Pancreas (tissue), 10 donors: ENCODE data around the gene SULT4A1. TPM values are rescaled to one million over a fixed set of nuclear protein-coding genes. Genes with fewer than 3 reads are reported as not detected.

Experiments
- ATAC-seq, 4 donors: fragments of 200-7000 bp; cut with Tn5 transposase; one replicate each; pipeline versions ENCODE4 v1.8.0 to v1.9.1; 2020; ENCODE audit warnings: mild to moderate bottlenecking in 4 of 4, moderate library complexity in 4 of 4
- DNase-seq, 6 donors: peaks; one replicate each; pipeline ENCODE4 v3.0.0-alpha.2; 2020
- FAIRE-seq: peaks from 2 replicates; lab custom pipeline; 2012; peaks lifted over from hg19 to GRCh38; lab: Jason Lieb, UNC
- H3K27ac ChIP-seq, 4 donors: fragments of 200-600 bp; sonication (generic); 1 replicate in 3 of 4; 2 replicates in 1 of 4; pipeline versions ENCODE4 v1.5.0 to v1.8.0; 2020
- H3K27me3 ChIP-seq, 4 donors: fragments of 200-600 bp; one replicate each; pipeline ENCODE4 v1.8.0; 2021
- H3K36me3 ChIP-seq, 3 donors: fragments of 200-600 bp; sonication (generic) in 1 of 3; one replicate each; pipeline versions ENCODE4 v1.5.0 to v1.8.0; 2020 to 2021
- H3K4me1 ChIP-seq, 3 donors: fragments of 200-600 bp; one replicate each; pipeline ENCODE4 v1.8.0; 2021
- H3K4me3 ChIP-seq, 4 donors: fragments of 200-600 bp; sonication (generic) in 2 of 4; one replicate each; pipeline versions ENCODE4 v1.5.0 to v1.8.0; 2020 to 2021
- H3K9me3 ChIP-seq, 4 donors: fragments of 200-600 bp; one replicate each; pipeline ENCODE4 v1.8.0; 2021
- CTCF ChIP-seq, 4 donors: fragments of 200-600 bp; sonication (generic) in 3 of 4; IDR thresholded peaks; one replicate each; pipeline versions ENCODE4 v1.5.0 to v1.8.0; 2021; ENCODE audit warnings: antibody characterized with exemption in 4 of 4
- WGBS, 2 donors: extraction: QIAGEN DNeasy Blood & Tissue Kit; methylation state at CpG; one replicate each; pipeline ENCODE4 v1.1.7; 2013; 5-methylcytosine and 5-hydroxymethylcytosine counted together
- intact Hi-C, 3 donors: fragments of 100-400 bp; cut with DNase I; formaldehyde crosslinking; loops; one replicate each; pipeline versions ENCODE4 v1.11.1 to v1.14.2; 2022
- polyA plus RNA-seq, 2 donors: library from polyadenylated mRNA; stranded (reverse); fragments of 200-250 nt; gene quantifications; one replicate each; pipeline ENCODE4 v1.2.3, GENCODE V29; 2013
- total RNA-seq, 6 donors: library from RNA; stranded (reverse); fragmentation: NEBNext Ultra II Directional in 4 of 6; extraction: Animal tissue kit (Norgen Biotek cat#: 25700) in 4 of 6; gene quantifications; one replicate each; pipeline versions ENCODE4 v1.2.1 to v1.2.4, GENCODE V29; 2021 to 2023
- donor health status: healthy with polysubstance abuse.
- donor health status: DM: no; HTN: no; CAD: no; lungs with moderate emphysema.
- donor health status: DM: no; HTN: no; CAD: no.
- donor health status: control.
- donor health status: control.
- donor health status: Bipolar disorder and iron deficiency.
- donor health status: DM: yes; HTN: yes; CAD: no.
- donor health status: DM: no; HTN: no; CAD: no.
- donor health status: DM: no; HTN: no; CAD: no.
- donor health status: DM: yes; HTN: yes; CAD: no.

SULT4A1 gene
- total and polyA plus RNA-seq, 8 donors = 0.09 to 5.4 (median 0.37) TPM; not detected in 1

DNA sequence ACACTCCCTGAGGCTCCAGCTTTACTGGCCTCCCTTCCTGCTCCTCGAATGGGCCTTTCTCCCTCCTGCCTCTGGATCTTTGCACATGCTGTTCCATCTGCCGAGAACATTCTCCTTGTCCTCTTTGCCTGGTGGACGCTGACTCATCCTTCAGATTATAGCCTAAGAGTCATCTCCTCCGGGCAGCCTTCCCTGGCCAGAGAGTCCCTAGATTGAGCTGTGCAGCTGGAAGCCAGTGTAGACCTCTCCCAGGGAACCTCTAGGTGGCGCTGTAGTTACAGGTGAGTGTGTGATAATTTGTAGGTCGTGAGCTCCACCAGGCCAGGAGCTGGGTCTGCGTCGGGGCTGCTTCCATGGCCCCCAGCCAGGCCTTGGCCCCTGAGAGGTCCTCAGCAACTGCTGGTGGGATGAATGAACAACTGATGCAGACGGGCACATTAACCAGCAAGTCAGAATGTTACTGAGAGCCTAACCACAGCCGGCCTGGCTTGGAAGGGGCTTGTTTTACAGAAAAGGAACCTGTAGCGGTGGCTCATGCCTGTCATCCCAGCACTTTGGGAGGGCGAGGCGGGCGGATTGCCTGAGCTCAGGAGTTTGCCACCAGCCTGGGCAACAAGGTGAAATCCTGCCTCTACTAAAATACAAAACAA lies 20.8 kb upstream of the SULT4A1 start:
- DNase-seq (peak in 2 of 6 donors; percentile 36 to 50), ATAC-seq (peak in 3 of 4 donors; percentile 47 to 71 (median 70)), FAIRE-seq (no peak)
- Histone ChIP-seq H3K27ac (no peak overlapping the region), H3K4me1 (no peaks in the 10 kb centered on the region), H3K27me3 (peaks cover 0 to 5% (median 0%) of the 10 kb centered on the region in 4 donors), H3K36me3 (no peaks in the 10 kb centered on the region), H3K9me3 (no peaks in the 10 kb centered on the region), H3K4me3 (no peak overlapping the region)
- 37 to 45% methylated on average over 14 of the region's 14 CpGs for WGBS, 2 donors
- TF ChIP-seq CTCF (IDR thresholded peaks at IDR 0.05) = peak in 3 of 4 donors; percentile 20 to 25 (median 25)
- intact Hi-C loops = no loop called here

DNA sequence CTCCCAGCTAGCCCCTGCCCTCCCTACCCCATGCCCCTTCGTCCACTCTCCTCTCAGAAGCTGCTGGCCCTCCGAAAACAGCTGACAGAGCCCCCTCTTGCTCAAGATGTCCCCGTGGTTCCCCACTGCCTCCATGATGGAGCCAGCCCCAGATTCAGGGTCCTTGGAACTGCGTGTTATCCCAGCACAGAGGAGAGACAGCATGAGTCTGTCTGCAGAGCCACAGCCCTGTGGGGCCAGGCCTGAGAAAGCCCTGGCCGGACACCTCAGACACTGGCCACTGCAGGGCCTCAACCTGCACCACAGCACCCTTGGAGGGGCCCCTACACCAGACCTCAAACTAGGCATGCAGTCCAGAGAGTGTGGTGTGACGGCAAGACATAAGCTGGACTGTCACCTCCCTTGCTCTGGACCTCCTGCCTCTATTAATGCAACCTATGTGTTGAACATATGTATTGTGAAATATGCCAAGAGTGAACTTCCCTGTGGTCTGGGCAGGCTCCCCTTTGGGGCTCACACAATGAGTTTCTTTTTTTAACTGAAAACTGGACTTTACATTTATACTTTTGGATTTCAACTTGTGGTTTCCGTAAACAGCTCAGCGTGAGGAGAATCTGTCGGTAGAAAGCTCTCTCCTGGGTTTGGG lies 19.9 kb upstream of the SULT4A1 start:
- no peaks in the 10 kb centered on the region for H3K36me3 ChIP-seq
- H3K27me3 ChIP-seq = no peaks in the 10 kb centered on the region
- FAIRE-seq (no peak), DNase-seq (peak in 1 of 6 donors; percentile 32), ATAC-seq (no peak)
- H3K4me1 ChIP-seq = no peaks in the 10 kb centered on the region
- 84 to 89% methylated on average over 9 of the region's 9 CpGs for WGBS, 2 donors
- intact Hi-C loops = no loop called here
- no peak for TF ChIP-seq CTCF (IDR thresholded peaks at IDR 0.05)
- H3K27ac ChIP-seq = no peak overlapping the region
- no peaks in the 10 kb centered on the region for H3K9me3 ChIP-seq
- H3K4me3 ChIP-seq = no peak overlapping the region

GRCh38 chr22:43881091-43882061 lies 19.1 kb upstream of the SULT4A1 start:
- no peaks in the 10 kb centered on the region for H3K36me3 ChIP-seq
- peak in 2 of 6 donors; percentile 26 to 51 for DNase-seq
- H3K27ac ChIP-seq = no peak overlapping the region
- FAIRE-seq = no peak
- H3K27me3 ChIP-seq = no peaks in the 10 kb centered on the region
- intact Hi-C loops = no loop called here
- no peaks in the 10 kb centered on the region for H3K4me1 ChIP-seq
- no peaks in the 10 kb centered on the region for H3K9me3 ChIP-seq
- TF ChIP-seq CTCF (IDR thresholded peaks at IDR 0.05) = no peak
- ATAC-seq = peak in 3 of 4 donors; percentile 38 to 77 (median 73)
- 70 to 72% methylated on average over 19 of the region's 19 CpGs for WGBS, 2 donors
- no peak overlapping the region for H3K4me3 ChIP-seq

DNA sequence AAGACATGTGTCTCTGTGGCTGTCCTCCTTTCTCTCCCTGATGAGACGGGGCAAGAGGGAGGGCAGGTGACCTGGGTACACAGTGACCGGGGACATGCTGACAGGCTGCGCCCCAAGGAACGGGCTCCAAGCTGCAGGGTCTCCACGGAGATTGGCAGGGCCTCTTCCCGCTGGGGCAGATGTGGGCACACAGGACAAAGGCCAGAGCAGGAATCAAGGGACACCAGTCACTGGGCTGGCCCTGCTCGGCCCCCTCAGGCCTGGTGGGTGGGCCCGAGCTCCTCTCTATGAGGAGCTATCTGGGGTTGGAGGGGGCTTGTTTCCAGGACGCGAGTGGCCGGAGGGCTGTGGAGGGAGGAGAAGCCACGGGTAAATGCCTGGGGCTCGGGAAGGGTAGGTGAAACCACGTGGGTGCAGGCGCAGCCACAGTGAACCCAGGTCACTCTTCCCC lies 18.3 kb upstream of the SULT4A1 start:
- H3K27me3 ChIP-seq = no peaks in the 10 kb centered on the region
- no peaks in the 10 kb centered on the region for H3K9me3 ChIP-seq
- H3K36me3 ChIP-seq = no peaks in the 10 kb centered on the region
- FAIRE-seq (no peak), ATAC-seq (no peak), DNase-seq (peak in 1 of 6 donors; percentile 39)
- 86% methylated on average over 15 of the region's 15 CpGs for WGBS, 2 donors
- no peak overlapping the region for H3K27ac ChIP-seq
- no peaks in the 10 kb centered on the region for H3K4me1 ChIP-seq
- no peak overlapping the region for H3K4me3 ChIP-seq
- intact Hi-C loops = no loop called here
- TF ChIP-seq CTCF (IDR thresholded peaks at IDR 0.05) = no peak
